ENCODE measurements around the gene RCSD1. TPM values are rescaled to one million over a fixed set of nuclear protein-coding genes. Genes with fewer than 3 reads are reported as not detected.
"Not testable (repeated sequence)": the region's sequence is repeated elsewhere in the genome, so short reads cannot be mapped to it uniquely, and the experiment has no call there.

The RCSD1 gene
- total RNA-seq, 4 donors from 2014 or later = 16.8 to 19.0 (median 18.5) TPM

DNA sequence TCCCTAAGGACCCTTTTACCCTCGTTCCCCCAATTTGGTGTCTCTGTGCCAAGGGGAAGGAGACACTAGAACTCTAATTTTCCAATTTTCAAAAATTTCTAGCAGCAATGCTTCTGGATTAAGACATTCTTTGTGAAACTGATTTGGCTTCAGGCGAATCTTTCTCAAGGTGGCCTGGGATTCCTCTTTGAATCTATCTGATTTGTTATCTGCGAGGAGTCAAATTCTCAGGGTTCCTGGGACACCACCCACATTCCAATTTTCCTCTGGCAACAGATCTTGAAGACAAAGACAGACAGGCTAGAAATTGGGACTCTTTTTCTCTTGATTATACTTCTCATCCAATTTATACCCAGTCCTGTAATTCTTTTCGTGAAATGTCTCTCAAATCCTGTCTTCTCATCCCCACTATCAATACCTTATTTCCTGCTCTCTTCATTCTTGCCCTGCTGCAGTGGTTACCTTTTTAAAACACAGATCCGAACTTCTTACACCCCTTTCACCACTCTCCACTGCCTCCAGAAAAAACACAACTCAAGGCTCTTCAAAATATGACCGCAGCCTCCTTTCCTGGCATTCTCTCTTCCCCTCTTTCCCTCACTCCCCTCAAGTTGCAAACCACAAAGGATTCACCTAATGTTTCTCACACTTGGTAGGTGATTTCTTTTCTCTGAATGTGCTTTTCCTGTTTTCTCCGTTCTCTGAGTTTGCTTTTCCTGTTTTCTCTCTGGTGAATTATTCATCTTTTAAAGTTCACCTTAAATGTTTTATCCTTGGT lies 89.1 kb downstream of the RCSD1 start:
- 86% methylated on average over 7 of the region's 7 CpGs for WGBS
- no peak overlapping the region for H3K4me3 ChIP-seq
- H3K4me1 ChIP-seq = peaks cover 11 to 37% (median 33%) of the 10 kb centered on the region in 4 donors
- H3K36me3 ChIP-seq = no peaks in the 10 kb centered on the region
- H3K27me3 ChIP-seq = no peaks in the 10 kb centered on the region
- H3K9me3 ChIP-seq = no peaks in the 10 kb centered on the region
- DNase-seq (ENCODE audit: extremely low spot score) = no peak
- H3K27ac ChIP-seq (replicated peaks in 1 of 4) = no peak overlapping the region
- no peak for TF ChIP-seq POLR2A (IDR thresholded peaks at IDR 0.05; ENCODE audit: low read depth)
- TF ChIP-seq POLR2AphosphoS5 (IDR thresholded peaks at IDR 0.05) = no peak
- TF ChIP-seq, protein P1, sequence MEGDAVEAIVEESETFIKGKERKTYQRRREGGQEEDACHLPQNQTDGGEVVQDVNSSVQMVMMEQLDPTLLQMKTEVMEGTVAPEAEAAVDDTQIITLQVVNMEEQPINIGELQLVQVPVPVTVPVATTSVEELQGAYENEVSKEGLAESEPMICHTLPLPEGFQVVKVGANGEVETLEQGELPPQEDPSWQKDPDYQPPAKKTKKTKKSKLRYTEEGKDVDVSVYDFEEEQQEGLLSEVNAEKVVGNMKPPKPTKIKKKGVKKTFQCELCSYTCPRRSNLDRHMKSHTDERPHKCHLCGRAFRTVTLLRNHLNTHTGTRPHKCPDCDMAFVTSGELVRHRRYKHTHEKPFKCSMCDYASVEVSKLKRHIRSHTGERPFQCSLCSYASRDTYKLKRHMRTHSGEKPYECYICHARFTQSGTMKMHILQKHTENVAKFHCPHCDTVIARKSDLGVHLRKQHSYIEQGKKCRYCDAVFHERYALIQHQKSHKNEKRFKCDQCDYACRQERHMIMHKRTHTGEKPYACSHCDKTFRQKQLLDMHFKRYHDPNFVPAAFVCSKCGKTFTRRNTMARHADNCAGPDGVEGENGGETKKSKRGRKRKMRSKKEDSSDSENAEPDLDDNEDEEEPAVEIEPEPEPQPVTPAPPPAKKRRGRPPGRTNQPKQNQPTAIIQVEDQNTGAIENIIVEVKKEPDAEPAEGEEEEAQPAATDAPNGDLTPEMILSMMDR (IDR thresholded peaks at IDR 0.05) = no peak
- TF ChIP-seq EP300 (IDR thresholded peaks at IDR 0.05) = no peak
- intact Hi-C loops (cut with DNase I) = no loop called here

DNA sequence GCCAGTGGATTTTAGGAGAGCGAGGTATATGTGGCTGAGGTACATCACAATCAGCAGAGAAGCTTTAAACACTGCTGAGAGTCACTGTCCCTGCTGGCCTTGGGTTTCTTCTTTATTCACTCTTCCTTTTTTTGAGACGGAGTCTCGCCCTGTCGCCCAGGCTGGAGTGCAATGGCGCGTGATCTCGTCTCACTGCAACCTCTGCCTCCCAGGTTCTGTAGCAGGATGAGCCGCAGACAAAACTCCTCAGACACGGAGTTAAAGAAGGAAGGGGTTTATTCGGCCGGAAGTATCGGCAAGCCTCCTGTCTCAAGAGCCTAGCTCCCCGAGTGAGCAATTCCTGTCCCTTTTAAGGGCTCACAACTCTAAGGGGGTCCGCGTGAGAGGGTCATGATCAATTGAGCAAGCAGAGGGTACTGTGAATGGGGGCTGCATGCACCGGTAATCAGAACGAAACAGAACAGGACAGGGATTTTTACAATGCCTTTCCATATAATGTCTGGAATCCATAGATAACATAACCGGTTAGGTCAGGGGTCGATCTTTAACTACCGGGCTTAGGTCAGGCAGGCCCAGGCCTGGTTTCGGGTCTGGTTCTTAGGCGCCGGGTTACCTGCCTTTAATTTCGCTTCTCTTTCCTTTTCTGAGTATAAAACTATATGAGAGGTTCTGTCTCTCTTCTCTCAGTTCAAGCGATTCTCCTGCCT lies 89.8 kb downstream of the RCSD1 start:
- WGBS = 90% methylated on average over 23 of the region's 25 CpGs
- not testable (repeated sequence) for H3K9me3 ChIP-seq; H3K36me3 ChIP-seq; H3K4me3 ChIP-seq; DNase-seq (ENCODE audit: extremely low spot score); H3K27me3 ChIP-seq
- intact Hi-C loops (cut with DNase I) = loop anchor here (2.0 kb wide), 1 partner anchor 83 kb away; no protein-coding TSS in a partner anchor
- Histone ChIP-seq H3K27ac (replicated peaks in 1 of 4) (peak overlapping the region in 1 of 4 donors; percentile 95), H3K4me1 (peaks cover 11 to 41% (median 37%) of the 10 kb centered on the region in 4 donors)

- Histone ChIP-seq H3K27me3 (no peaks in the 10 kb centered on the region), H3K4me3 (peak overlapping the region; percentile 77 to 99 (median 90)), H3K9me3 (no peaks in the 10 kb centered on the region), H3K4me1 (peaks cover 15 to 49% (median 44%) of the 10 kb centered on the region in 4 donors), H3K36me3 (no peaks in the 10 kb centered on the region), H3K27ac (replicated peaks in 1 of 4) (peak overlapping the region; percentile 82 to 95 (median 92))
- intact Hi-C loops (cut with DNase I) = loop anchor here (2.0 kb wide), 1 partner anchor 82 kb away; no protein-coding TSS in a partner anchor
- DNase-seq (ENCODE audit: extremely low spot score) = no peak
- TF ChIP-seq, protein P1 (IDR thresholded peaks at IDR 0.05) = peak; percentile 20 to 35 (median 30)
- TF ChIP-seq POLR2A (IDR thresholded peaks at IDR 0.05; ENCODE audit: low read depth) = no peak
- WGBS = 13% methylated on average over 13 of the region's 13 CpGs
These were observed 91.1 kb downstream of the RCSD1 start for GRCh38 chr1:167720965-167721616.

GRCh38 chr1:167721617-167722151 lies 91.7 kb downstream of the RCSD1 start, which contains the start of gene MPZL1:
Gene MPZL1, plus strand, starts transcription at chr1:167721982. Its CDS starts 170 bp downstream, at chr1:167722152.
- Histone ChIP-seq H3K9me3 (no peaks in the 10 kb centered on the region), H3K36me3 (no peaks in the 10 kb centered on the region), H3K4me3 (peak within 1 kb of the TSS; percentile 77 to 99 (median 90)), H3K27me3 (no peaks in the 10 kb centered on the region), H3K27ac (replicated peaks in 1 of 4) (peak within 1 kb of the TSS; percentile 82 to 95 (median 92)), H3K4me1 (peaks cover 19 to 53% (median 49%) of the 10 kb centered on the region in 4 donors)
- TF ChIP-seq, protein P1 (IDR thresholded peaks at IDR 0.05) = no peak
- TF ChIP-seq EP300 (IDR thresholded peaks at IDR 0.05) (no peak), POLR2A (IDR thresholded peaks at IDR 0.05; ENCODE audit: low read depth) (peak; percentile 71), POLR2AphosphoS5 (IDR thresholded peaks at IDR 0.05) (peak; percentile 87 to 92)
- 1% methylated on average over 20 of the region's 52 CpGs for WGBS
- intact Hi-C loops (cut with DNase I) = loop anchor here (2.0 kb wide), 1 partner anchor 81 kb away; no protein-coding TSS in a partner anchor
- DNase-seq (ENCODE audit: extremely low spot score) = peak; percentile 99
